Stomach (tissue), 19 donors: ENCODE data around the gene PLPP7. TPM values are rescaled to one million over a fixed set of nuclear protein-coding genes. Genes with fewer than 3 reads are reported as not detected.
"Not testable (repeated sequence)": the region's sequence is repeated elsewhere in the genome, so short reads cannot be mapped to it uniquely, and the experiment has no call there.

Experiments used
- DNase-seq, 2 donors: peaks; one replicate each; pipeline versions ENCODE4 v3.0.0 to v3.0.0-alpha.2; 2013 to 2019
- H3K27ac ChIP-seq, 5 donors: fragments of 200-600 bp in 4 of 5; sonication (generic) in 4 of 5; one replicate each; pipeline ENCODE4 v1.5.1; 2013 to 2019; ENCODE audit warnings: mild to moderate bottlenecking in 1 of 5, moderate library complexity in 1 of 5
- H3K27me3 ChIP-seq, 3 donors: fragments of 200-600 bp; sonication (generic); one replicate each; pipeline ENCODE4 v1.5.1; 2017 to 2019; ENCODE audit warnings: mixed run types in 1 of 3
- H3K36me3 ChIP-seq, 4 donors: fragments of 200-600 bp; sonication (generic); 1 replicate in 3 of 4; 2 replicates in 1 of 4; pipeline ENCODE4 v1.5.1; 2016 to 2019
- H3K4me1 ChIP-seq, 4 donors: fragments of 200-600 bp; sonication (generic); one replicate each; pipeline ENCODE4 v1.5.1; 2016 to 2019
- H3K4me3 ChIP-seq, 4 donors: fragments of 200-600 bp; sonication (generic) in 3 of 4; one replicate each; pipeline ENCODE4 v1.5.1; 2016 to 2019; ENCODE audit warnings: mild to moderate bottlenecking in 1 of 4
- H3K9me3 ChIP-seq, 4 donors: fragments of 200-600 bp; sonication (generic); one replicate each; pipeline ENCODE4 v1.5.1; 2016 to 2019
- EP300 ChIP-seq: sonication (generic); formaldehyde crosslinking; IDR thresholded peaks from one replicate; pipeline ENCODE4 v1.6.1; 2017; ENCODE audit warnings: antibody characterized with exemption
- POLR2A ChIP-seq, 4 donors: fragments of 450-650 bp; IDR thresholded peaks; one replicate each; pipeline ENCODE4 v1.6.1; 2016; ENCODE audit warnings: antibody characterized with exemption in 4 of 4, control low read depth in 2 of 4, mild to moderate bottlenecking in 1 of 4, moderate library complexity in 1 of 4
- POLR2AphosphoS5 ChIP-seq, 3 donors: sonication (generic); formaldehyde crosslinking; IDR thresholded peaks; one replicate each; pipeline ENCODE4 v1.6.1; 2016; ENCODE audit warnings: antibody characterized with exemption in 3 of 3
- whole genome bisulfite sequencing, 5 donors: extraction: QIAGEN DNeasy Blood & Tissue Kit in 3 of 5; methylation state at CpG; one replicate each; pipeline versions ENCODE4 v1.1.5 to v1.1.7; 2013 to 2018; 5-methylcytosine and 5-hydroxymethylcytosine counted together
- intact Hi-C: fragments of 100-400 bp; cut with DNase I; formaldehyde crosslinking; loops from one replicate; pipeline ENCODE4 v1.15.1; 2023; ENCODE audit warnings: low total_unique reads
- long read RNA-seq, 10 donors: transcript quantifications; one replicate each; lab custom pipeline, GENCODE V29; 2026
- polyA plus RNA-seq, 3 donors: library from polyadenylated mRNA; stranded (reverse); fragments of 200-250 nt; gene quantifications; one replicate each; pipeline ENCODE4 v1.2.3, GENCODE V29; 2013
- total RNA-seq, 5 donors: library from RNA; depleted of rRNA; stranded (reverse); fragments of >200 nt; gene quantifications; one replicate each; pipeline versions ENCODE4 v1.1.0 to v1.2.3, GENCODE V29; 2014 to 2016
- TF ChIP-seq, protein P1 (sequence below), 7 experiments: fragments of 450-650 bp in 4 of 7; fragments of 200-600 bp in 3 of 7; sonication (generic) in 3 of 7; IDR thresholded peaks; one replicate each; pipeline ENCODE4 v1.5.1; 2016 to 2019; ENCODE audit warnings: antibody characterized with exemption in 7 of 7, control low read depth in 2 of 7, mild to moderate bottlenecking in 1 of 7
- donor health status: healthy with polysubstance abuse.
- donor health status: Bipolar disorder and iron deficiency.
- donor health status: healthy.

PLPP7 gene
- total RNA-seq (1 to 10 TPM in 3 of 5 donors, under 1 TPM in 1, not detected in 1; 0.29 to 1.8 (median 1.4) TPM), polyA plus RNA-seq (1 to 10 TPM in 2 of 3 donors, under 1 TPM in 1; 0.92 to 1.7 (median 1.6) TPM)
- long read RNA-seq, donor 1 = 0 reads
- long read RNA-seq, donor 2, partial matches to known transcripts = 0 of 1 reads
- long read RNA-seq, donor 2, other reads (novel, unspliced or antisense) = 0 of 1 reads
- long read RNA-seq, donor 3, partial matches to known transcripts = 0 of 1 reads
- long read RNA-seq, donor 3, other reads (novel, unspliced or antisense) = 0 of 1 reads
- long read RNA-seq, donor 4, partial matches to known transcripts = 0 of 1 reads
- long read RNA-seq, donor 4, other reads (novel, unspliced or antisense) = 0 of 1 reads
- long read RNA-seq, donor 5, partial matches to known transcripts = 0 of 2 reads
- long read RNA-seq, donor 5, other reads (novel, unspliced or antisense) = 0 of 2 reads
- long read RNA-seq, donor 6, partial matches to known transcripts = 0 of 2 reads
- long read RNA-seq, donor 6, other reads (novel, unspliced or antisense) = 0 of 2 reads
- long read RNA-seq, donor 7 = 0 reads
- long read RNA-seq, donor 8 = 0 reads
- long read RNA-seq, donor 9 = 0 reads
- long read RNA-seq, donor 10 = 0 reads

DNA sequence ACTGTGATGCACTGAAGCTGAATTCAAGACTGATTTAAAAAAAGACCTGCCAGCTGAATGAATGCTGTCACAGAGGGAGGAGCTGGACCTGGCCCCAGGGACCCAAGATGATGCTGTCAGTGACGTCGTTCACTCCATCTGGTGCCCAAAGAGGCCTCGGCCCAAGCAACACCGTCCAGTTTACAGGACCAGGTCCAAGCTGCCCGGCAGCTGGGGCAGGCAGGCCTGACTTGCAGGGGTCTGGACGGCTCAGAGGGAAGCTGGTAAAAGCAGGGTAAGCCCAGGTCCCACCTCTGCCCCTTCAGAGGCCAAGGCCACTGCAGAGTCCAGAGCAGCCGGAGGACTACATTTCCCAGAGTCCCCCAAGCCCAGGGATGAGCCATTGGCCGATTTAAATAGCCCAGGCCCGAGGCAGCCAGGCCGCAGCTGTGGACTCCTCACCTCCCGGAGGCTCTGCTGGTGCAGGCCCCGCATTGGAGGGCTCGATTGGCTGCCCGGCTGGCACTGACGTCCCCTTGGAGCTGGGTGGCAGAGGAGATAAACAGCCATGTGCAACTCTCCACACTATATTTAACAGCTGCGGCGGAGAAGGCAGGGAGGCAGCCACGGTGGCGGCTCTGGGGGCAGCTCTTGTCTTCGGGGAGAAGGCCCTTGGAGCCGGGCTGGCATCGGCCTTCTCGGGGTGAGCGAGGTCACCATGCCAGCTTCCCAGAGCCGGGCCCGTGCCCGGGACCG, at the start of gene PLPP7:
Gene PLPP7 (plus strand): TSS at position 423 of the 735 bp plus-strand sequence. CDS start 275 bp downstream, at position 698.
- peak within 1 kb of the TSS; percentile 40 to 53 (median 48) for H3K4me3 ChIP-seq
- no peaks in the 10 kb centered on the region for H3K36me3 ChIP-seq
- H3K27ac ChIP-seq = peak within 1 kb of the TSS in 4 of 5 donors; percentile 43 to 73 (median 68)
- no peaks in the 10 kb centered on the region for H3K27me3 ChIP-seq
- no peaks in the 10 kb centered on the region for H3K9me3 ChIP-seq
- intact Hi-C loops = no loop called here
- H3K4me1 ChIP-seq = peaks cover 0 to 22% (median 9%) of the 10 kb centered on the region in 4 donors
- 56 to 66% (median 59%) methylated on average over 13 to 28 of the region's 28 CpGs for WGBS, 5 donors
- TF ChIP-seq POLR2AphosphoS5 (IDR thresholded peaks at IDR 0.05) (peak in 1 of 3 donors; percentile 7), POLR2A (IDR thresholded peaks at IDR 0.05) (no peak)
- DNase-seq = peak in 1 of 2 donors; percentile 76

DNA sequence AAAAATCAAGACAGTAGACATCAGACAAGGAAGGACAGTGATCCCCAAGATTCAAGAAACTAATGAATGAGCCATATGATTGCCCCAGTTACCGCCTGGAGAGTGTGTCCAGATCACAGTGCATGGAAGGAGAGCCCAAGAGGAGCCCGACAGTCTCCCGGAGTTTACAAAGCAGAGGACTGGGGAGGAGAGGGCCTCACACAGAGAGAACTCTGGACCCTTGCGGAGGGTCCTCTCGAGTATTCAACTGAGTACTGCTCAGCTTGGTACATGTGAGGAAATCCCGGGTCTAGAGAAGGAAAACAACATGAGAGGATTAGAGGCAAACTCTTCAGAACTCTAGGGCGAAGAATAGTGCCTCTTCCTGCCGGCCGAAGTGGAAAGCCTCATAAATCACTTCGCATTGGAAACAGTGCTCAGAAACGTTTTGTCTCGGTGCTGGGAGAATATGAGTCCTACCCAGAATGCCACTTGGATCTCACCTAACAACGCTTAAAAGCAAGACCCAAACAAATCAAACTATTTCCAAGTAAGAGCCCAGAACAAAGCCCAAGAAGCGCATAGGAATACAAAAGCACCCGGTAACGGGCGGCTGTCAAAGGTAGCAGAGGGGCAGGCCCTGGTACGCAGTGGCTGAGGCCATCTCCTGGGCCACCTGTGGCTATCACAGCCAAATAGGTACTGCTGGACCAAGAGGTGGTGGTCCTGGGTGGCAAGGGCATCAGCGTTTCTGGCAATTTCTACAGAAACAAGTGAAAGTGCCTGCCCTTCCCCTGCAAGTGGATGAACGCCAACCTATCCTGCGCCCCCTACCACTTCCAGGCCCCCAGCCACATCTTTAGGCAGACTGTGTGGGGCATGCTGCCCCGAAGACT, 49.2 kb upstream of the PLPP7 start:
- Histone ChIP-seq H3K27me3 (peaks cover 0 to 33% (median 7%) of the 10 kb centered on the region in 3 donors), H3K9me3 (peaks cover 0 to 7% (median 2%) of the 10 kb centered on the region in 4 donors), H3K27ac (no peak overlapping the region), H3K4me3 (no peak overlapping the region), H3K36me3 (peaks cover 0 to 5% (median 5%) of the 10 kb centered on the region in 4 donors), H3K4me1 (peaks cover 22 to 31% (median 29%) of the 10 kb centered on the region in 4 donors)
- intact Hi-C loops = no loop called here
- WGBS, 5 donors = 73 to 81% (median 77%) methylated on average over 18 to 22 of the region's 22 CpGs
- TF ChIP-seq POLR2AphosphoS5 (IDR thresholded peaks at IDR 0.05) (no peak), EP300 (no peak), POLR2A (IDR thresholded peaks at IDR 0.05) (no peak)
- TF ChIP-seq, protein P1, sequence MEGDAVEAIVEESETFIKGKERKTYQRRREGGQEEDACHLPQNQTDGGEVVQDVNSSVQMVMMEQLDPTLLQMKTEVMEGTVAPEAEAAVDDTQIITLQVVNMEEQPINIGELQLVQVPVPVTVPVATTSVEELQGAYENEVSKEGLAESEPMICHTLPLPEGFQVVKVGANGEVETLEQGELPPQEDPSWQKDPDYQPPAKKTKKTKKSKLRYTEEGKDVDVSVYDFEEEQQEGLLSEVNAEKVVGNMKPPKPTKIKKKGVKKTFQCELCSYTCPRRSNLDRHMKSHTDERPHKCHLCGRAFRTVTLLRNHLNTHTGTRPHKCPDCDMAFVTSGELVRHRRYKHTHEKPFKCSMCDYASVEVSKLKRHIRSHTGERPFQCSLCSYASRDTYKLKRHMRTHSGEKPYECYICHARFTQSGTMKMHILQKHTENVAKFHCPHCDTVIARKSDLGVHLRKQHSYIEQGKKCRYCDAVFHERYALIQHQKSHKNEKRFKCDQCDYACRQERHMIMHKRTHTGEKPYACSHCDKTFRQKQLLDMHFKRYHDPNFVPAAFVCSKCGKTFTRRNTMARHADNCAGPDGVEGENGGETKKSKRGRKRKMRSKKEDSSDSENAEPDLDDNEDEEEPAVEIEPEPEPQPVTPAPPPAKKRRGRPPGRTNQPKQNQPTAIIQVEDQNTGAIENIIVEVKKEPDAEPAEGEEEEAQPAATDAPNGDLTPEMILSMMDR (IDR thresholded peaks at IDR 0.05) = no peak
- DNase-seq = no peak

DNA sequence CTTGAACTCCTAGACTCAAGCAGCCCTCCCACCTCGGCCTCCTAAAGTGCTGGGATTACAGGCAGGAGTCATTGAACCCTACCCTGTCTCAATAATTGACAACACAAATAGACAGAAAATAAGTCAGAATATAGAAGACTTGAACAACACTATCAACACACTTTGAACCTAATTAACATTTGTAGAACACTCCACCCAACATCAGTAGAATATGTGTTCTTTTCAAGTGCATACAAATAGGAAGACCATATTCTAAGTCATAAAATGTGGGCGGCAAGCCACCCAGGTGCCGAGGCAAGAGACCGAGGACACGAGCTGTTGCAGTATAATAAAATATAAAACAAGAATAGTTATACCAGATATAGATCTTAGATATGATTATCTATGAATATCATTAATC, 45.2 kb upstream of the PLPP7 start:
- H3K36me3 ChIP-seq, H3K27ac ChIP-seq, DNase-seq, H3K4me1 ChIP-seq, H3K4me3 ChIP-seq, H3K9me3 ChIP-seq, intact Hi-C loops: not testable (repeated sequence)
- H3K27me3 ChIP-seq = peaks cover 0 to 21% (median 0%) of the 10 kb centered on the region in 3 donors
- WGBS, 5 donors = 87 to 91% (median 89%) methylated on average over 5 of the region's 5 CpGs

DNA sequence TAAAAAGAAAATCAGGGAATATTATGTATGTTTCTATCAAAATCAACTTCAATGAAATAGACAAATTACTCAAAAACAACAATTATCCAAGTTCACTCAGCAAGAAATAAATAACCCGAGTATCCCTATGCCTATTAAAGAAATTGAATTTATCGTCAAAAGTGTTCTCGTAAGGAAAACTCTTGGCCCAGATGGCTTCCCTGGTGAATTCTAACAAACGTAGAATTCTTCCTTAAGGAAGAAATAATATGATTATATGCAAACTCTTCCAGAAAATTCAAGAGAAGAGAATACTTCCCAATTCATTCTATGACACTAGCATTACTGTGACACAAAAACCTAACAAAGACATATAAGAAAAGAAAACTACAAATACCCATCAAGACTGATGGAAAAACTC, 42.9 kb upstream of the PLPP7 start:
- H3K27ac ChIP-seq = no peak overlapping the region
- WGBS, 5 donors = 78 to 91% (median 85%) methylated on average over 4 of the region's 4 CpGs
- H3K36me3 ChIP-seq = no peaks in the 10 kb centered on the region
- intact Hi-C loops = no loop called here
- TF ChIP-seq EP300 = no peak
- TF ChIP-seq POLR2AphosphoS5 (IDR thresholded peaks at IDR 0.05) = no peak
- TF ChIP-seq POLR2A (IDR thresholded peaks at IDR 0.05) = no peak
- TF ChIP-seq, protein P1 (IDR thresholded peaks at IDR 0.05) = no peak
- no peaks in the 10 kb centered on the region for H3K27me3 ChIP-seq
- no peak overlapping the region for H3K4me3 ChIP-seq
- no peak for DNase-seq
- H3K9me3 ChIP-seq = peaks cover 0 to 7% (median 2%) of the 10 kb centered on the region in 4 donors
- no peaks in the 10 kb centered on the region for H3K4me1 ChIP-seq
